ENCODE data around the gene NUDT17.
A peak's percentile ranks its signal among the peaks of the same experiment; 100 is the strongest.

NUDT17 gene

DNA sequence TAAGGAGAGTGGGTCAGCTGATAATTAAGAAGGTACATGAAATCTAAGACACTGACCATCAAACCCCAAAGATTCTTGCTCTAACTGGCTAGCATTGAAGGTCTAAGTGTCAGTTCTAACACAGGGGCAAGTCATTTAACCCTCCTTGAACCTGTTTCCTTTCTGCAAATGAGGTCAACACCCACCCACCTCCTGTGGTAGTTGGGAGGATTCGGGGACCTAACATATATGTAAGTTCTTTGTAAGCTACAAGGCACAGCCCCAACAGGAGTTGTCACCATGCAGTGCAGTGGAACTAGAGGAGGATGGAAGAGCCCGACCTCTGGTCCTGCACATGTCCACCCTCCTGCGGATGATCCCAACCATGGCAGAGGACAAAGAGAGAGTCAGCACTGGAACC, 2.4 kb downstream of the NUDT17 start:
- DNase-seq (ENCODE audit: low spot score) = no peak

DNA sequence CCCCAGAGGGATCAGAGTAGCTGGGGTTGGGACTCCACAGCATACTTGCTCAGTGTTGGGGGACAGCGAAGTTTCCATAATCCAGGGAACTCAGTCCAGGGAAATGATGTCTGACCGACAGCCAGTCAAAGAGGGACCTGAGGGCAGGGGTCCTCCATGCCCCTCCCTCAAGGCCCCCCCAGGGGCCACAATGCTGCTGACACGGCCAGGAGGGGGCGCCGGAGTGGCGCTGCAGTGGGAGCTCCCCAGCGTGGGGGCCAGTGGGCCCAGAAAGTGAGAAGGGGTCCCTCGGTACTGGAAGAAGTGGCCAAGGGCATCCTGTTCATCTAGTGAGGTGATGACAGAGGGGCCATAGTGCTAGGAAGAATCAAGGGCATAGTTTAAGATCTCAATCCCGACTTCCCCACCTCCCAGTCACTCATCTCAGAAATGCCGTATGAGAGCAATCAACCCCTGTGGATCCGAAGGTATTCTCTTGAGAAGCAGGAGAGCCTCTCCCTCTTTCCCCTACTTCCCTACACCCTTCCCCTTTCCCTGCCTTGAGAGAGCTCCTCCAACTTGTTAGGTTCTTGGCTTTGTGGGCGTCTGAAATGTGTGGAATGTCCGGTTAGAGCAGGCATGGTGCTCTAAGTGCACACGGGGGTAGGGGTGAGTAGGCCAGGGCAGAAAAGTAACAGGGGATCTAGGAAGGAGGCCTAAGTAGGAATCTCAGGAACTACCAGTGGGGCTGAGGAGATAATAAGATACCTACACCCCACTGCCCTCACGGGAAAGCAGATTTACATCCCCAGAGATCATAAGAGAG, 4.1 kb downstream of the NUDT17 start:
- peak; percentile 89 for DNase-seq (ENCODE audit: low spot score)

DNA sequence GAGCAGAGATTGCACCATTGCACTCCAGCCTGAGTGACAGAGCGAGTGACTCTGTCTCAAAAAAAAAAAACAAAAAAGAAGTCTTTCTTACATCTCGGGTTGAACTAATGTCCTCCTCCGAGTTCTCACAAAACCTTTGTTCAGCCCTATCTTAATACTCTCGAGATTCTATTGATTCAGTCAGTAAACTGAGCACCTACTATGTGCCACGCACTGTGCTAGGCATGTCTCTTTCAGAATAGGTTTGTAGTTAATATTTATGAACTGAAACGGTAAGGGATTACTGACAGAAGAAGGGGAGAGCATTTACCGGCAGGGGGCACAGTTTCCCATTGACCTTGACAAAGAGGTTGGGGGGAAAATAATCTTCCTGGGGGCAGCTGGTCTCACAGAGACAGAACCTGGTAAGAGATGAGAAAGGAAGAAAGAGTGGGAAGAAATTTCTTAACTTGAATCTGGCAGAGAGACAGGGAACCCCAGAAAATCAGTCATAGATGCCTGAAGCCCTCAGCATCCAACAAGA, 10.1 kb downstream of the NUDT17 start:
- no peak for DNase-seq (ENCODE audit: low spot score)

DNA sequence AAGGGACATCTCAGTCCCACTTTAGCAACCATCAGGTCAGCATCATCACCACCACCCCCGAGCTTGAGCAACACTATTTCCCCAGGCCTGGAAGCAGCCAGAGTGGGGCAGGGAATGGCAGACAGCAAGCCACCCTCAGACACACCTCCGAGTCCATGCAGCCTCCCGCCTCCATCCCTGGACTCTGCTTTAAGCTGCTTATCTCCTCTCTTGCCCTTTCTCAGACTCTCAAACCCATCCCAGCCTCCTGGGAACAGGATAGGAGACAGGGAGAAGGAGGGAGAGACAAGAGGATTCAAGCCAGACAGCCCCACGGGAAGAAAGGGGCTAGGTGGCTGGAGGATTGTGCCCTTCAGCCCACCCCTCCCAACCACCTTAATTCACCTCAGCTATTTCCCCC, 11.7 kb downstream of the NUDT17 start:
- no peak for DNase-seq (ENCODE audit: low spot score)

DNA sequence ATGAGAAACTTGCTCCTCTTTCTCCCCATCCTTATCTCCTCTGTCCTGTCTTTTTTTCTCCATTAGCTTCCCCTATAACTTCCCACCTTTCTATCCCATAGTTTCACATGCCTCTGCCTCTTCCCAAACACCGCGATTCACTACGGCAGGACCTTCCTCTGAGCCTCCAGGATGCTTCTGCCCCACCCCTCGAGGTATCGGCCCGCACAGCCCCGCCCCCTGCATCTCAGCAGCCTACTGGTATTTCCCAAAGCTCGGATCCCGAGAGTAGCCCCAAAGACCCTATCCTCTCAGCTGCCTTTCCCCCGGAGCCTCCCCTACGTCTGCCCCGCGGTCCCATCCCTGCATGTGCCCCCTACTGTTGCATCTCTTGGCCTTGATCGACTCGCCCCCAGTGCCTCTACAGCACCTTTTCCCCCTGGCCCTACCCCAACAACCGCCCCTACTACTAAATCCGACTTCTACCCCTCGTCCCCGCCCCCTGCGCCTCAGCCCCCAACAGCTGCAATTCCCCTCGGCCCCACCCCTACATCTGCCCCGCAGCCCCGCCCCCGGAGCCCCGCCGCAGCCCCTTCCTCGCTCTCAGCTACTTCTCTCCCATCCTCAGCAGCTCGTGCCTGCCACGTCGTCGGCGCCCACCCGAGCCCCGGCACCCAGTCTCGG, 12.9 kb downstream of the NUDT17 start:
- DNase-seq (ENCODE audit: low spot score) = peak; percentile 76

DNA sequence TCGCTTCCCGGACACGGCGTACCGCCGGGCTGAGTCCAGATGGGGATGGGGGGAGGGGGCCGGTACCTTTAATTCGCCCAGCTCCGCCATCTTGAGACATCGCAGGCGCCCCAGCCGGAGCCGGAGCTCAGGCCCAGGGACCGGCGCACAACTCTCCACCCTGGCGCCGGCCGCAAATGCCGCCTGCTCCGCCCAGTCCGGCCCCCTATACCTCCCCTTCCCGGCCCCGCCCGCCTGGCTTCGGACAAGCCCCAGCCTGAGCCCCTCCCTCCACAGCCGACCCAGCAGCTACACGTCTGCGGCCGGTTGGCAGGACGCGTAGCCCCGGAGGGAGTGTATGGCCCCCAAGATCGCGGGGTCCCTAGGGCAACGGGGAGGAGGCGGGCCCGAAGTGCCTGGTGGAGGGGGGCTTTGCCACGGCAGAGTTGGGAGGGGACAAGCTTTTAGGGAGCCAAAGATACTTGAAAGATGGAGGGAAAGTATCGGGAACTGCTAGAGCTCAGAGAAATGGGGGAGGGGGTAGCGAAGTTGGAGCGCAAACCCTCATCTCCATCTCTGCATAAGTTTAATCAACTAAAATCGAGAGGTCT, 13.6 kb downstream of the NUDT17 start, which contains the start of gene PIAS3:
Gene PIAS3 (minus strand): TSS at position 181 of the 590 bp plus-strand sequence. CDS start 91 bp downstream, at position 90.
- DNase-seq (ENCODE audit: low spot score) = peak; percentile 98

DNA sequence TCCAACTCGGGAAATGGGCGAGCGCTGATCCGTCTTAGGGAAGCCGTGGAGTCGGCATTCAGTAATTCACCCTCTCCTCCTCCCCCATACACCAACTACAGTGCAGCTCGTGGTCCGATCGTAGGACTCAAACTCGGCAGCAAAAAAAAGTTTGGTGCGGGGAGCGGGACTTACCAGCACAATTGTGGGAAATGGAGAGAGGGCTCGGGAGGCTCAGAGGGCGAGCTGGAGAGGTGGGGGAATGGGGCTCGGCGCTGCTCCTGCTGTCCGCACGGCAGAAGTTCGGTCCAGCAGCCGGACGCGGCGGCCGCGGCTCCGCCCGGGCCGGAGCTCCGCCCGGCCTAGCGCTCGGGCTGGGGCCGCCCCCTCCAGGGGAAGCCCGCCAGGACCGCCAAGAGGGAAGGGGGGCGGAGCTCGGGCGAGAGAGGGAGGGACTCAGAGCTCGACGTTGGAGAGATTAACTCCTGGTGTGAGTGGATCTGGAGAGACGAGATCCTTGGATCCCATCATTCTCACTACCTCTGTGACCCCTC, 14.1 kb downstream of the NUDT17 start:
- peak; percentile 97 for DNase-seq (ENCODE audit: low spot score)

DNA sequence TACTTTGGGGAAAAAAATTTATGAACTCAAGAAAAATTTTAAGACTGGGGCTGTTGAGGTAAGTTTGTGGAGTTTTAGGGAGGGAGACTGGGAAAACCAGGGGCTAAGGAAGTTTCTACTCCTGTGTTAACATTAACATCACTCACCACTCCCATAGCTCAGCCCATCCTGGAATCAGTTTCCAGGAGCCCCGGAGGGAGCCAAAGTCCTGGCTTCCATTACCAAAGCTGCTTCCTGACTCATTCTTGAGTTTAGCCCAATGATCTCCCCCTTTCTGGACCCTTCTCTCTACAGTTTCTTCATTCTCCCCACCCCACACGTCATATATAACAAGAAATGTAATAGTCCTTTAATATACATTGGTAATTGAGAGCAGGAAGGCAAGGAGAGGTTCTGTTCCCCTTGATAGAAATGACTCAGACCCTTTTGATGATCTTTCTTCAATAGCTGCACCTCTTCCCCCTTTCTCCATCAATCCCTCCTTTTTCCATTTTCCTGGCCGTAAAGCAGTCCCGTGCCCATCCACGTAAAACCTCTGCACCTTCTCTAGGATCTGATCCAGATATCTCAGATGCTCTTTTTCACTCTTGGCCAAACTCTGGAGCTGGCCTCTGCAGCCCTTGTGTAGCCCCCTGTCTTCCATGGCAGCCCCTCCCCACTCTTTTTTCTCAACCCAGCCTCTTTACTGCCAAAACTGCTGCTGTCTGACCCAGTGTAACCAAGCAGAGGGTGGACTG, 18.0 kb downstream of the NUDT17 start:
- no peak for DNase-seq (ENCODE audit: low spot score)

DNA sequence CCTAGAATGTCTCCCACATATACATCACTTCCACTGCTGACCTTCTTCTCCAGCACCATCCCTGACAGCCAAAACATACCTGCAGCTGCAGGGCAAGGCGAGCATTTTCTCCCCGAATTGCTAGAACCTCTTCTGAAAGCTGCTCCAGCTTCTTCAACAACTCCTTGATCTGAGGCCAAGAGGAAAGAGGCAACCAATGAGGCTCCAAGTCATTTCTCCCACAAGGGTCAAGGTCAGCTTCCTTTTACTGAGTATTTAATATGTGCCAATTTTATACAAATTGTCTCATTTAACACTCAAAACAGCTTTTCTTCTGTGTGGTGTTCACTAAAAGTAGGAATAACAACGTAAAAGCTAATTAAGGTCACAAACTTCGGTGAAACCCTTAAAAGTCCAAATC, 22.8 kb downstream of the NUDT17 start:
- no peak for DNase-seq (ENCODE audit: low spot score)

DNA sequence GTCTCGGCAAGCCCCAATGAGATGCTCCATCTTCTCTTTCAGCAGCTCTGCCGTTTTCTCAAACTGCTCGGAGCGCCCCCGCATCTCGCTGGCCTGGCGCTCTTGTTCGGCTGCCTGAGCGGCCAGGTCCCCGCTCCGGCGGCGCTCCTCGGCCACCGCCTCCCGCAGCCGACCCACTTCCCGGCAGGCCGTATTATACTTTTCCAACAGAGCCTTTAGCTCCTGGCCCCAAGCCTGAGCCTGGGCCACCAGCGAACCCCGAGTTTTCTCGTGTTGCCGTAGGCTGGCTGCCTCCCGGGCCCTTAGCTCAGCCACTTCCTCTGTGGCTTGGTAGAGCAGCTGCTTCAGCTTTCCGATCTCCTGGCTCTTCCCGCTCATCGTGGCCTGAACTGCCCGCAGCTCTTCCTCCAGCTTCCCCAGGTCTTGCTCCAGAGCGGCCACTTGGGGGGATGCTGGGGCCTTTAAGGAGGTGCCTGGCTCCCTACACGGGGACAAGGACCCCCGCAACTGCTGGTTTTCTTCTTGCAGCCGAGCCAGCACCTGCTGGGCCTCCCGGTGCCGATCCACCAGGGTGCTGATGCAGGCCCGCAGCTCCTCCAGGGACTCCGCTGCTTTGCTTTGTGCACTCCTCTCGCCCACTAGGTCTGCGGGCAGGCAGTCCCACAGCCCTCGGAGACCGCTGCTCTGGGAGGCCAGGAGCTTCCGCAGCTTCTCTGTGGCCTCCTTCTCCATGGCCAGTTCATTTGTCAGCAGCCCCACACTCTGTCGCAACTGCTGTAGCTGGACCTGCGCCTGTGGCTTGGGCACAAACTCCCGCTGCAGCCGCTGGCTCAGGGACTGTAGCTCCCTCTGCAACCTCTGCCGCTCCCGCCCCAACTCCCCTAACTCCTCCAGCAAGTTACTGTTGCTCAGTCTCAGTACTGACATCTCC, 26.8 kb downstream of the NUDT17 start:
- DNase-seq (ENCODE audit: low spot score) = peak; percentile 68

DNA sequence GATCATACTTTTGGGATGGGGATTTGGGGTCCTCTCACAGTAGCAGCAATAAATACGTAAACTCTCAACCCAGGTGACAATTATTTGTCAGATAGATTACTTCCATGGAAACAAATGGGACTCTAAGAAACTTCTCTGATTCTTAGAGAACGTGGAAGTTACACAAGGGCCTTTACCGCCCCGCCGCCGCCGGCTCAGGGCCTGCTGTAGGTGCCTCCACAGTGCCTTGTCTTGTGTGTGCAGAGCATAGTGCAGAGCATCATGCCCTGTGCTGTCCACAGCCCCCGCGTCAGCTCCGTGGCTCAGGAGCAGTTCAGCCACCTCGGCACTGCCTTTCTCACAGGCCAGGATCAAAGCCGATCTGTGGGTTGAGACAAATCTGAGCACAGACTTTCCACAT, 29.2 kb downstream of the NUDT17 start:
- DNase-seq (ENCODE audit: low spot score) = no peak

DNA sequence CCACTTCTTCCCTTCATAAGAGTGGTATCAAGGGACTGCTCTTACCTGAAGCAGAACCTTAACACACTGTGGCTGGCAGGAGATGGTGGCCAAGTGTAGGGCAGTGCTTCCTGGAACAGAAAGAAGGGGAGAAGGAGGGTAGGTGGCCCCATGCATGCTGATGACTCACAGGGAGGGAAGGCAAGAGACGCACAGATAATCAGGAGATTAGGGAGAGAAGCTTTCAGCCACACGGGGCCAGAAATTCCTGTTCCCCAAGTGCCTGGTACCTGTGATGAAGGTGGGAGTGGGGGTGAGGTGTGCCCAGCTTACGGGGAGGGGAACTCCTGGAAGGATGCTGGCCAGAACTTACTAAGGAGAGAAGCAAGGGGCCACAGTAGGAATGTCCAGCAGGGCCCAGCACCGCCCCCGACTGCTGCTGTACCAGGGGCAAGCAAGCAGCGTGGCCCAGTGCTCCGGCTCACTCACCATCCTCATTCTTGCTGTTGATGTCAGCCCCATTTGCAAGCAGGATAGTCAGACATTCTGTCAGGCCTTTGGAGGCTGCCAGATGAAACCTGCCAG, 32.6 kb downstream of the NUDT17 start:
- DNase-seq (ENCODE audit: low spot score) = no peak

DNA sequence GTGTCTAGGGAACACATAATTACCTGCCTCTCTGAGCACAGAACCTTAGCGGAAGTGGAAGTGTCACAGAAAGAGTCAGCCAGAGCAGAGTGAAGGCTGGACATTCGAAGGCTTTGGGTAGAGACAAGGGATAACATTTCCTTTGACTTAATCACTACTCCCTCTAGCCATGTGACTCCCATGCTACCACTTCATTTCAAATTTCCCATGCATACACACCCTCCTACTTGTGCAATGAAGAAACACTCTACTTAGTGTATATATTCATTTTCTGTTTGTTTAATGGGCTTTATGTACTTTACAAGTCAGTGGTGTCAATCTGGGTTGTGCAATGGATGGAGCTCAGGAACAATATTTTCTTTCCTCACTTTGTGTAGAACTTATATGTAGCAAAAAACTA, 33.3 kb downstream of the NUDT17 start:
- no peak for DNase-seq (ENCODE audit: low spot score)

DNA sequence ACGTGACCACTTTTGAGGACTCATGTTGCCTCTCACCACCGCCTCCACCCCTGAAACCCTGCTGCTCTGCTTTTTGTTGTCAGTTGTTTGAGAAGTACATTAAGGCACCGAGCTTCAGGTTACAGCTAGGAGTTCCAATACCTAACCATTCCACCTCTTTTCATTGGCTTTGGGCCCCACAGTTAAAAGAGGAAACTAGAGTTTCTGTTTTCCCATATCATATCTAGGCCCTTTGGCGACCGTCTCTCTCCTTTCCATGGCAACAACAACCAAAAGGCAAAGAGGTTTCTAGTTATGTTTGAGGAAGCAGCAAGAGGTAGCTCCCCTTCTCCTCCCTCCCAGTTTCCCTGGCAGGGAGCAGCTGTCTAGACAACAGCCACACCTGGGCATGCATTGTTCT, 34.3 kb downstream of the NUDT17 start:
- DNase-seq (ENCODE audit: low spot score) = no peak

DNA sequence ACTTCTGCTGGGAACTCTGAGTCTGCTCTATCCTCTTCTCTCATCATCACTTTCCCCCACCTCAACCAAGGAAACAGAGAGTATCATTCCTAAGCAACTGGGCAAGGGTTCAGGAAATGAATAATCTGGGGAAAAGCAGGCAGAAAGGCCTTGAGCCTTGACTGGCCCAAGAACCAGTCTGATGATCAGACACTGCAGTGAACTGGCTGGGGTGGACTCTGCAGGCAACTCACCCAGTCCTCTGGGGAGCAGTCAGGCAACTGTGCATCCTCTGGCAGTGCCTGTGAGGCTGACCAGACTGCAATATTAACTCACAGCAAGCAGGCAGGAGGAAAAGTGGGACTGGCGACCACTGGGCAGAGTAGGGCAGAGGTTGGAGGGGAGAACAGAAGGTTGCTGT, 39.2 kb downstream of the NUDT17 start:
- peak; percentile 64 for DNase-seq (ENCODE audit: low spot score)

DNA sequence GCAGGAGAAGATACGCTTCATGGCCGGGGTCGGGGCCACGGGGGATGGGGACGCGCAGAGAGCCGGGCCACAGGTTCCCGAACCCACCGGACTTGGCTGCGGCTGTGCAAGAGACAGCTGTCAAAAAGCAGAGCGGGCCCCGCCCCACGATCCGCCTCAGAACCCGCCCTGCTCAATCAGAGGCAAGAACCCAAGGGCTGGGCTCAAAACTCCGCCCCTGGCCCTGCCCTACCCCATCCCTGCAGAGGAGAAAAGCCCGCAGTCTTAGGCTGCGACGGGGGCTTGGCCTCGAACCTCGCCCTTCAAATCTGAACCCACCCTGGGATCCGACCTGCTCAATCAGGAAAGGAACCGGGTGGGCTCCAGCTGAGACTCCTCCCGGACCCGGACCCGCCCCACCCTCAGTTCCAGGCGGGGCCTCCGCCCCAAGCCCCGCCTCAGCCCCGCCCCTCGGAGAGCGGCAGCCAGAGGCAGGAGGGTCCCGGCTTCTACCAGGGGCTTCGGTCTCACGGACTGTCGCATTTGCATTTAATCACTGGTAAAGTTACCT, 40.4 kb downstream of the NUDT17 start, which contains the start of gene ANKRD35:
Gene ANKRD35 (minus strand): TSS at position 129 of the 550 bp plus-strand sequence. CDS start 108 bp downstream, at position 21.
- DNase-seq (ENCODE audit: low spot score) = peak; percentile 94

DNA sequence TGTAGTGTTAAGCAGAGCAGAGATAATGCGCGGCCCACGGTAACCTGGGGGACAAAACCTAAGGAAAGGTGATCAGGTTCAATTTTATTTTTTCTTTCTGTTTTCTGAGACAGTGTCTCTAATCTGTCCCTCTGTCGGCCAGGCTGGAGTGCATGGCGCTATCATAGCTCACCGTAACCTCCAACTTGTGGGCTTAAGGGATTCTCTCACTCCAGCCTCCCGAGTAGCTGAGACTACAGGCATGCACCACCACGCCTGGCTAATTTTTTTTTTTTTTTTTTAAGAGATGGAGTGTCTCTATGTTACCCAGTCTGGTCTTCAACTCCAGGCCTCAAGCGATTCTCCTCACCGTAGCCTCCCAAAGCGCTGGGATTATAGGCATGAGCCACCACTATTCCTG, 41.0 kb downstream of the NUDT17 start:
- DNase-seq (ENCODE audit: low spot score) = no peak

DNA sequence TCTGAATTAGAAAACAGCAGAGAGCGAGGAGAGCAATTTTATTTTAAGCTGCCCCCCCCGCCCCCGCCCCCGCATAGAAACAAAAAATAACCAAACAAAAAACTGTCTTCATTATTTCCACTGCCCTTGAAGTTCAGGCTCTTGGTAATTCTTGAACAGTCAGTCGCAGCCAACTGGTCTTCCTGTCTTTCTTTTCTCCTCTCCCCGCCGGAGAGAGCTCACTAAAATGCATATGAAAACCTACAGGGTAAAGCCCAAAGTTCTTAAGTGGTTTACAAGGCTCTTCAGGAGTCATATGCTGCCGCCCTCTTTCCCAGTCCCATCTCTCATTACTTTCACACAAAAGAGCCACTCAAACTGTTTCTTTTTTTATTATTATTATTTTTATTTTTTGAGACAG, 41.4 kb downstream of the NUDT17 start:
- no peak for DNase-seq (ENCODE audit: low spot score)

DNA sequence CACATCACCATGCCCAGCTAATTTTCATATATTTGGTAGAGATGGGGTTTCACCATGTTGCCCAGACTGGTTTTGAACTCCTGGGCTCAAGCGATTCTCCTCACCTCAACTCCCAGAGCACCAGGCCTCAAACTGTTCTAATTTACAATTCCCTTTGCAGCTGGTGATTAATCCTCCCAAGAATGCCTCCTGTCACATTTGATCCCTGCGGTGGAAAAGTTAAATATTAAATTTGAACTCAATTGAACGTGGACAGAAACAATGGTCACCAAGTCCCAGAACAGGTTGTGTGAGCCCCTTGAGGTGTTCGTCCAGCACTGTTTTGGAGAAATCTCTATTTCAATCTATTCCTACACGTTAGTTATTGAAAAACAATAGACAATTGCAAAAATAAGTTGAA, 42.2 kb downstream of the NUDT17 start:
- DNase-seq (ENCODE audit: low spot score) = no peak

DNA sequence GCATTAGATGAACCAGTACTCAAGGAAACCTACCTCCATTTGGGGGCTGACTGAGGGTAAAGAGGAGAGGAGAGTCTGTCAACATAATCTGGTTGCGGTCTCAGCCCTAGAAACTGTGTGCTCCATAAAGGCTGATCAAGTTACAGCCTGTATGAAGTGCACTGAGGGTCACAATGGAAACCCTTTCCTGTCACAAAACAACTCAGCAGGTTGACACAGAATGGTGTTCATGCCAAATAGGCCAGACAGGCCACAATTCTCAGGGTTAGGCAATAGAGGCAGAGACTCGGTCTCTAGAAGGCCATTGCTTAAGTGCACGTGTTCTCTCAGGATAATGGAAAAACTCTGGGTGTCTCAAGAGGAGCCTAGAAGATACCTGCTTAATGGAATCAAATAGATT, 44.3 kb downstream of the NUDT17 start:
- no peak for DNase-seq (ENCODE audit: low spot score)

Data from GM03348 (cell line).